ENCODE results near the gene WDFY4. TPM values are rescaled to one million over a fixed set of nuclear protein-coding genes. Genes with fewer than 3 reads are reported as not detected.

Gene WDFY4
- polyA plus RNA-seq, 1 experiment, result not detected

GRCh38 chr10:48813291-48813690 is 128.6 kb downstream of the WDFY4 start:
- no peak for DNase-seq (ENCODE audit: low read depth)
- POLR2A ChIA-PET, result no interaction called here
- no peak for TF ChIP-seq CTCF (IDR thresholded peaks at IDR 0.05; ENCODE audit: insufficient read depth, low read depth, low read length)
- Histone ChIP-seq H3K36me3 (ENCODE audit: control insufficient read depth, insufficient read depth, low read length) (no peaks in the 10 kb centered on the region), H3K27me3 (ENCODE audit: control insufficient read depth, insufficient read depth, low read length) (no peaks in the 10 kb centered on the region; the same call in 1 of the 2 replicates), H3K4me3 (ENCODE audit: low read depth, low read length) (no peak overlapping the region)
- CTCF ChIA-PET, result no interaction called here

- no peak for DNase-seq (ENCODE audit: low read depth)
- Histone ChIP-seq H3K27me3 (ENCODE audit: control insufficient read depth, insufficient read depth, low read length) (no peaks in the 10 kb centered on the region; the same call in 1 of the 2 replicates), H3K36me3 (ENCODE audit: control insufficient read depth, insufficient read depth, low read length) (no peaks in the 10 kb centered on the region), H3K4me3 (ENCODE audit: low read depth, low read length) (no peak overlapping the region)
- TF ChIP-seq CTCF (IDR thresholded peaks at IDR 0.05; ENCODE audit: insufficient read depth, low read depth, low read length), result no peak
- ChIA-PET CTCF (interaction anchor here (1.2 kb wide), 1 partner anchor 9 kb away, joined by 4 read pairs; no protein-coding TSS in a partner anchor), POLR2A (no interaction called here)
Observed at GRCh38 chr10:48813825-48814224, 129.2 kb downstream of the WDFY4 start.

GRCh38 chr10:48814933-48815332 is 130.3 kb downstream of the WDFY4 start:
- CTCF ChIA-PET, result interaction anchor here (1.2 kb wide), 1 partner anchor 10 kb away, joined by 4 read pairs; no protein-coding TSS in a partner anchor
- H3K36me3 ChIP-seq (ENCODE audit: control insufficient read depth, insufficient read depth, low read length), result no peaks in the 10 kb centered on the region
- no peaks in the 10 kb centered on the region; the same call in 1 of the 2 replicates for H3K27me3 ChIP-seq (ENCODE audit: control insufficient read depth, insufficient read depth, low read length)
- POLR2A ChIA-PET, result no interaction called here
- TF ChIP-seq CTCF (IDR thresholded peaks at IDR 0.05; ENCODE audit: insufficient read depth, low read depth, low read length), result no peak
- no peak overlapping the region for H3K4me3 ChIP-seq (ENCODE audit: low read depth, low read length)
- DNase-seq (ENCODE audit: low read depth), result no peak

GRCh38 chr10:48817141-48817540 is 132.5 kb downstream of the WDFY4 start:
- ChIA-PET POLR2A (no interaction called here), CTCF (no interaction called here)
- no peak for DNase-seq (ENCODE audit: low read depth)
- no peak for TF ChIP-seq CTCF (IDR thresholded peaks at IDR 0.05; ENCODE audit: insufficient read depth, low read depth, low read length)
- H3K4me3 ChIP-seq (ENCODE audit: low read depth, low read length), result no peak overlapping the region
- H3K36me3 ChIP-seq (ENCODE audit: control insufficient read depth, insufficient read depth, low read length), result no peaks in the 10 kb centered on the region
- H3K27me3 ChIP-seq (ENCODE audit: control insufficient read depth, insufficient read depth, low read length), result no peaks in the 10 kb centered on the region; the same call in 1 of the 2 replicates

GRCh38 chr10:48818081-48818480 is 133.4 kb downstream of the WDFY4 start:
- ChIA-PET POLR2A (no interaction called here), CTCF (no interaction called here)
- no peak for TF ChIP-seq CTCF (IDR thresholded peaks at IDR 0.05; ENCODE audit: insufficient read depth, low read depth, low read length)

More at GRCh38 chr10:48818081-48818480, 133.4 kb downstream of the WDFY4 start:
- Histone ChIP-seq H3K36me3 (ENCODE audit: control insufficient read depth, insufficient read depth, low read length) (no peaks in the 10 kb centered on the region), H3K27me3 (ENCODE audit: control insufficient read depth, insufficient read depth, low read length) (no peaks in the 10 kb centered on the region; the same call in 1 of the 2 replicates), H3K4me3 (ENCODE audit: low read depth, low read length) (no peak overlapping the region)
- DNase-seq (ENCODE audit: low read depth), result no peak
